Gastrocnemius medialis (tissue), 4 donors: ENCODE data around the gene TCAF1. TPM values are rescaled to one million over a fixed set of nuclear protein-coding genes. Genes with fewer than 3 reads are reported as not detected.
"Not testable (repeated sequence)": the region's sequence is repeated elsewhere in the genome, so short reads cannot be mapped to it uniquely, and the experiment has no call there.

ENCODE experiments used
- ATAC-seq, 2 donors: fragments of 150-250 bp; one replicate each; pipeline ENCODE4 v1.9.1; 2016
- DNase-seq, 2 donors: peaks; one replicate each; pipeline ENCODE4 v3.0.0-alpha.2; 2019
- H3K27ac ChIP-seq, 4 donors: fragments of 200-600 bp; sonication (generic); 1 replicate in 1 of 4; 2 replicates in 3 of 4; pipeline ENCODE4 v1.5.1; 2016 to 2018; ENCODE audit warnings: mild to moderate bottlenecking in 2 of 4, moderate library complexity in 1 of 4
- H3K27me3 ChIP-seq, 3 donors: fragments of 200-600 bp; sonication (generic) in 2 of 3; 1 replicate in 1 of 3; 2 replicates in 2 of 3; pipeline versions ENCODE4 v1.5.1 to v1.6.0; 2016 to 2019; ENCODE audit warnings: mild to moderate bottlenecking in 1 of 3, moderate library complexity in 1 of 3
- H3K36me3 ChIP-seq, 2 donors: fragments of 200-600 bp; sonication (generic) in 1 of 2; one replicate each; pipeline ENCODE4 v1.5.1; 2017 to 2018
- H3K4me1 ChIP-seq, 2 donors: fragments of 200-600 bp; sonication (generic) in 1 of 2; one replicate each; pipeline ENCODE4 v1.5.1; 2016 to 2017; ENCODE audit warnings: mild to moderate bottlenecking in 2 of 2
- H3K4me3 ChIP-seq, 4 donors: fragments of 200-600 bp; sonication (generic) in 3 of 4; 1 replicate in 1 of 4; 2 replicates in 3 of 4; pipeline ENCODE4 v1.5.1; 2016 to 2019; ENCODE audit warnings: mild to moderate bottlenecking in 2 of 4
- H3K9me3 ChIP-seq, 3 donors: fragments of 200-600 bp; sonication (generic) in 2 of 3; 1 replicate in 1 of 3; 2 replicates in 2 of 3; pipeline ENCODE4 v1.5.1; 2016 to 2019
- POLR2A ChIP-seq, 2 donors: fragments of 450-650 bp; IDR thresholded peaks; one replicate each; pipeline ENCODE4 v1.6.1; 2017; ENCODE audit warnings: antibody characterized with exemption in 2 of 2, mild to moderate bottlenecking in 2 of 2, moderate library complexity in 2 of 2
- in situ Hi-C, 4 donors: fragments of 200-750 bp; cut with MboI; loops; one replicate each; pipeline versions ENCODE4 v1.15.0 to v1.8.0; 2017; ENCODE audit warnings: low sequenced_read_pairs in 4 of 4
- intact Hi-C: fragments of 100-400 bp; cut with DNase I; formaldehyde crosslinking; loops from one replicate; pipeline ENCODE4 v1.15.1; 2023; ENCODE audit warnings: low total_unique reads
- total RNA-seq, 4 donors: library from RNA; depleted of rRNA; stranded (reverse); fragments of >200 nt; gene quantifications; one replicate each; pipeline versions ENCODE4 v1.1.0 to v1.2.3, GENCODE V29; 2016
- TF ChIP-seq, protein P1 (sequence below), 5 experiments: fragments of 450-650 bp in 3 of 5; fragments of 200-600 bp in 2 of 5; sonication (generic) in 2 of 5; IDR thresholded peaks in 4 of 5; conservative IDR thresholded peaks in 1 of 5; 1 replicate in 4 of 5; 2 replicates in 1 of 5; pipeline ENCODE4 v1.5.1; 2016 to 2019; ENCODE audit warnings: antibody characterized with exemption in 5 of 5, mild to moderate bottlenecking in 3 of 5, moderate library complexity in 3 of 5

Gene TCAF1
- total RNA-seq, 4 donors from 2014 or later = 31.4 to 43.0 (median 32.9) TPM

DNA sequence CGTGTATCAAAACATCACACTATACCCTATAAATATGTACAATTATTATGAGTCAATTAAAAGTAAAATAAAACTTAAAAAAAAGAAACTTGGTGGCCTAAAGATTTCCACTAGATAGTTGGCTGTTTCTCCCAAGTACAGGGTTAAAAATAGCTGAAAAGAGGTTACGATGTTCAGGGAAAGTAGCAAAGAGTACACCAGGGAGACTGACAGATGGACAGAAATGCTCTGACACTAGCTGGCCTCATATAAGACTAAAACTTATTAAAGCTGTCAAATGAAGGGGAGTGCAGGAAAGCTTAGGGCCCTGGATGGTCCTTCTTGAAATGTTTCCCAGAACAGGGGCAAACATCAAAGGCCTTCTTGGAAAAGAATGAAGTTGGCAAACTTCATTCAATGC lies 51.3 kb downstream of the TCAF1 start:
- in situ Hi-C loops = no loop called here
- Histone ChIP-seq H3K27me3 (no peaks in the 10 kb centered on the region), H3K27ac (peak overlapping the region in 2 of 4 donors; percentile 2 to 20), H3K36me3 (peaks cover 0 to 6% of the 10 kb centered on the region in 2 donors), H3K4me3 (no peak overlapping the region), H3K9me3 (no peaks in the 10 kb centered on the region), H3K4me1 (peaks cover 5 to 9% of the 10 kb centered on the region in 2 donors)
- ATAC-seq (peak; percentile 75 to 82), DNase-seq (no peak)
- TF ChIP-seq, protein P1, sequence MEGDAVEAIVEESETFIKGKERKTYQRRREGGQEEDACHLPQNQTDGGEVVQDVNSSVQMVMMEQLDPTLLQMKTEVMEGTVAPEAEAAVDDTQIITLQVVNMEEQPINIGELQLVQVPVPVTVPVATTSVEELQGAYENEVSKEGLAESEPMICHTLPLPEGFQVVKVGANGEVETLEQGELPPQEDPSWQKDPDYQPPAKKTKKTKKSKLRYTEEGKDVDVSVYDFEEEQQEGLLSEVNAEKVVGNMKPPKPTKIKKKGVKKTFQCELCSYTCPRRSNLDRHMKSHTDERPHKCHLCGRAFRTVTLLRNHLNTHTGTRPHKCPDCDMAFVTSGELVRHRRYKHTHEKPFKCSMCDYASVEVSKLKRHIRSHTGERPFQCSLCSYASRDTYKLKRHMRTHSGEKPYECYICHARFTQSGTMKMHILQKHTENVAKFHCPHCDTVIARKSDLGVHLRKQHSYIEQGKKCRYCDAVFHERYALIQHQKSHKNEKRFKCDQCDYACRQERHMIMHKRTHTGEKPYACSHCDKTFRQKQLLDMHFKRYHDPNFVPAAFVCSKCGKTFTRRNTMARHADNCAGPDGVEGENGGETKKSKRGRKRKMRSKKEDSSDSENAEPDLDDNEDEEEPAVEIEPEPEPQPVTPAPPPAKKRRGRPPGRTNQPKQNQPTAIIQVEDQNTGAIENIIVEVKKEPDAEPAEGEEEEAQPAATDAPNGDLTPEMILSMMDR (IDR thresholded peaks at IDR 0.05 in 4 of 5, conservative IDR thresholded peaks at IDR 0.05 in 1 of 5) = no peak
- no peak for TF ChIP-seq POLR2A (IDR thresholded peaks at IDR 0.05)
- intact Hi-C loops = no loop called here

DNA sequence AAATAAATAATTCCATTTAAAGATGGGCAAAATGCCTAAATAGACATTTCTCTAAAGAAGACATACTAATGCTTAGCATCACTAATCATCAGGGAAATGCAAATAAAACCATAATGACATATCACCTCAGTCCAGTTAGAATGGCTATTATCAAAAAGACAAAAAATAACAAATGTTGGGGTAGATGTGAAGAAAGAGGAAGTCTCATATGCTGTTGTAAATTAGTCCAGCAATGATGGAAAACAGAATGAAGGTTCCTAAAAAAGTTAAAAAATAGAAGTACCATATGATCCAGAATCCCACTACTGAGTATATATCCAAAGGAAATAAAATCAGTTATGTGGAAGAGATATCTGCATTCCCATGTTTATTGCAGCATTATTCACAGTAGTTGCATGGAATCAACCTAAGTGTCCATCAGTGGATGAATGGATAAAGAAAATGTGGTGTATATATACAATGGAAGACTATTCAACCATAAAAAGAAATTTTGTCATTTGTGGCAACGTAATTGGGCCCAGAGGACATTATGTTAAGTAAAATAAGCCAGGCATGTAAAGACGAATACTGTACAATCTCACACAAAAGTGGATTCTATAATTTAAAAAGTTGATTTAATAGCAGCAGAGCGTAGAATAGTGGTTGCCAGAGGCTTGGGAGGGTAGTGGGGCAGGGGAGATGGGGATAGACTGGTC lies 52.0 kb downstream of the TCAF1 start:
- peaks cover 5 to 9% of the 10 kb centered on the region in 2 donors for H3K4me1 ChIP-seq
- H3K27me3 ChIP-seq = no peaks in the 10 kb centered on the region
- intact Hi-C loops (no loop called here), in situ Hi-C loops (no loop called here)
- peaks cover 0 to 6% of the 10 kb centered on the region in 2 donors for H3K36me3 ChIP-seq
- H3K9me3 ChIP-seq = no peaks in the 10 kb centered on the region
- DNase-seq (no peak), ATAC-seq (no peak)
- H3K4me3 ChIP-seq = no peak overlapping the region
- TF ChIP-seq, protein P1 (IDR thresholded peaks at IDR 0.05 in 4 of 5, conservative IDR thresholded peaks at IDR 0.05 in 1 of 5) = no peak
- no peak for TF ChIP-seq POLR2A (IDR thresholded peaks at IDR 0.05)
- H3K27ac ChIP-seq = peak overlapping the region in 2 of 4 donors; percentile 2 to 20

DNA sequence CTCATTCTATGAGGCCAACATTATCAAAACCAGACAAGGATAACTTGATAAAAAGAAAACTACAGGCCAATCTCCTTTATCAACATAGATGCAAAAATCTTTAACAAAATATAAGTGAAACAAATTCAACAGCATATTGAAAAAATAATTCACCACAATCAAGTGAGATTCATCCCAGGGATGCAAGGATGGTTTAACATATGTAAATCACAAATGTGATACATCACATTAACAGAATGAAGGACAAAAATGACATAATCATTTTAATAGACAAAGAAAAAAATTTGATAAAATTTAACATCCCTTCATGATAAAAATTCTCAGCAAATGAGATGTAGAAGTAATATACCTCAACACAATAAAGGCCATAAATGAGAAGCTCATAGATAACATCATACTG lies 53.8 kb downstream of the TCAF1 start:
- TF ChIP-seq, protein P1 (IDR thresholded peaks at IDR 0.05 in 4 of 5, conservative IDR thresholded peaks at IDR 0.05 in 1 of 5) = no peak
- TF ChIP-seq POLR2A (IDR thresholded peaks at IDR 0.05) = no peak
- H3K27me3 ChIP-seq = no peaks in the 10 kb centered on the region
- DNase-seq (no peak), ATAC-seq (no peak)
- in situ Hi-C loops (no loop called here), intact Hi-C loops (no loop called here)
- H3K36me3 ChIP-seq = peaks cover 0 to 6% of the 10 kb centered on the region in 2 donors
- H3K4me3 ChIP-seq = no peak overlapping the region
- no peak overlapping the region for H3K27ac ChIP-seq
- H3K4me1 ChIP-seq = peaks cover 5 to 9% of the 10 kb centered on the region in 2 donors
- H3K9me3 ChIP-seq = no peaks in the 10 kb centered on the region

DNA sequence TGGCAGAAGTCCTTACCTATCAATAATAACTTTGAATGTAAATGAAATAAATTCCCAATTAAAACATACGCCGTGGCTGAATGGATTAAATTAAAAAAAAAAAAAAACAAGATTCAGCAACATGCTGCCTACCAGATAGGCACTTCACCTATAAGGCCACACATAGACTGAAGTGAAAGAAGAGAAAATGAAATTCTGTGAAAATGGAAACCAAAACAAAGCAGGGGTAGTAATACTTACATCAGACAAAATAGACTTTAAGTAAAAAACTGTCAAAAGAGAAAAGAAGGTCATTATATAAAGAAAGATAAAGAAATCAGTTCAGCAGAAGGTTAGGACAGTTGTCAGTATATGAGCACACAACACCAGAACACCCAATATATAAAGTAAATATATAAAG lies 55.3 kb downstream of the TCAF1 start:
- no peak for ATAC-seq
- Histone ChIP-seq H3K4me1 (peaks cover 5 to 9% of the 10 kb centered on the region in 2 donors), H3K4me3 (no peak overlapping the region), H3K9me3 (no peaks in the 10 kb centered on the region), H3K27me3 (no peaks in the 10 kb centered on the region), H3K36me3 (peaks cover 0 to 6% of the 10 kb centered on the region in 2 donors), H3K27ac (no peak overlapping the region)
- in situ Hi-C loops = no loop called here
- no peak for TF ChIP-seq POLR2A (IDR thresholded peaks at IDR 0.05)
- TF ChIP-seq, protein P1 (IDR thresholded peaks at IDR 0.05 in 4 of 5, conservative IDR thresholded peaks at IDR 0.05 in 1 of 5) = no peak
- intact Hi-C loops = no loop called here
- DNase-seq = no peak

DNA sequence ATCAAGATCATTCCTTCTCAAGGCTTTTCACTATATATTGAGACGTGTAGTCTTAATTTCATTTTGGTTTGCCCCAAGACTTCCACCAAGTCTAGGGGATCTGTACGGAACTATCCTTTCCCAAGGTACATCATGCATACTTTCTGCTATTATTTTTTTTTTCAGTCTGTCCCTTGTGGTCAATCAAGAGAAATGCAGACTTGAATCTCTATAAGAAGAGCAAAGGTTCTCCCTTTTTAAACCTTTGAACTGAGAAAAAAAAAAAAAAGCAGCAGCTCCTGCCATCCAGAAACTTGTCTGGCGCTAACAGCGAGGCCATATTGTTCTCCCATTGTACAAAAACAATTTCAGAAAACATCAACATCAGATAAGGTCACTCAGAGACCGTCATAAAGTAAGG lies 60.3 kb downstream of the TCAF1 start:
- DNase-seq, H3K4me1 ChIP-seq, in situ Hi-C loops, H3K27ac ChIP-seq, H3K36me3 ChIP-seq, H3K4me3 ChIP-seq, intact Hi-C loops, ATAC-seq, H3K27me3 ChIP-seq, H3K9me3 ChIP-seq: not testable (repeated sequence)

DNA sequence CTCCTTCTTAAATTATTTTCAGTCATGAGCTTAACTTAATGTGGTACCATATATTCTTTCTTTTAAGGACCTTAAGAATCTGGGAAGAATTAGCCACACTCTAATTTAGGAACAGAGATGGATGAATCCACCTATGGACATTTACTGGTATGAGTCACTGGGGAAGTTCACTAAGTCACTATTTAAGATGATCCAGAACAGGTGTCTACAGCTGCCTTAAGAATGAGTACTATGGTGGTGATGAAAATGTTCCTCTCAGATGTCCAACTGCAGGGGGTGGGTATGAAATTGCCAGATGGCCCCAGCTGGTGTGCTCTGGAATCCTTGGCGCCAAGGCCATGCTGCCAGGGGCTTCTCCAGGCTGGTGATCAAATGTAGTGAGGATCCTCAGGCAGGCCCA lies 61.9 kb downstream of the TCAF1 start:
- H3K27ac ChIP-seq, intact Hi-C loops, H3K9me3 ChIP-seq, H3K27me3 ChIP-seq, H3K4me1 ChIP-seq, DNase-seq, H3K36me3 ChIP-seq, in situ Hi-C loops, H3K4me3 ChIP-seq: not testable (repeated sequence)
- peak; percentile 52 to 63 for ATAC-seq
